ENCODE measurements around the gene NR5A1.

The NR5A1 gene

DNA sequence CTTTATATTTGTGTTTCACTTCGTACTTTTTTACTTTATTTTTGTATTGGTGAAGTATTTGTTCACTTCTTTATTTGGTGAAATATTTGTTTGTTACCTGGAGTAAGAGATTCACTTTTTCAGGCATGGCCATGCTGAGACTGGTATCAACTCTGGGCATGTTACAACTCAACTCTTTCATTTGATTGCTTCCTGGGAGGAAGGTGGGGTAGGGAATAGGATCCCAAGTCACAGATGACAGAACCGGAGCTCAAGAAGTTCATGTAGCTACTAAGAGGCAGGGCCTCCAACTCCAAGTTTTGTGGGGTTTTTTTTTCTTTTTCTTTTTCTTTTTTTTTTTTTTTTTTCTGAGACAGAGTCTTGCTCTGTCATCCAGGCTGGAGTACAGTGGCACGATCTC lies 63.0 kb downstream of the NR5A1 start:
- H3K4me3 ChIP-seq (ENCODE audit: low read length) = no peak overlapping the region
- no peak for DNase-seq (ENCODE audit: low read depth)
- TF ChIP-seq, protein P1, sequence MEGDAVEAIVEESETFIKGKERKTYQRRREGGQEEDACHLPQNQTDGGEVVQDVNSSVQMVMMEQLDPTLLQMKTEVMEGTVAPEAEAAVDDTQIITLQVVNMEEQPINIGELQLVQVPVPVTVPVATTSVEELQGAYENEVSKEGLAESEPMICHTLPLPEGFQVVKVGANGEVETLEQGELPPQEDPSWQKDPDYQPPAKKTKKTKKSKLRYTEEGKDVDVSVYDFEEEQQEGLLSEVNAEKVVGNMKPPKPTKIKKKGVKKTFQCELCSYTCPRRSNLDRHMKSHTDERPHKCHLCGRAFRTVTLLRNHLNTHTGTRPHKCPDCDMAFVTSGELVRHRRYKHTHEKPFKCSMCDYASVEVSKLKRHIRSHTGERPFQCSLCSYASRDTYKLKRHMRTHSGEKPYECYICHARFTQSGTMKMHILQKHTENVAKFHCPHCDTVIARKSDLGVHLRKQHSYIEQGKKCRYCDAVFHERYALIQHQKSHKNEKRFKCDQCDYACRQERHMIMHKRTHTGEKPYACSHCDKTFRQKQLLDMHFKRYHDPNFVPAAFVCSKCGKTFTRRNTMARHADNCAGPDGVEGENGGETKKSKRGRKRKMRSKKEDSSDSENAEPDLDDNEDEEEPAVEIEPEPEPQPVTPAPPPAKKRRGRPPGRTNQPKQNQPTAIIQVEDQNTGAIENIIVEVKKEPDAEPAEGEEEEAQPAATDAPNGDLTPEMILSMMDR (conservative IDR thresholded peaks at IDR 0.05; ENCODE audit: low read depth, low read length) = no peak

DNA sequence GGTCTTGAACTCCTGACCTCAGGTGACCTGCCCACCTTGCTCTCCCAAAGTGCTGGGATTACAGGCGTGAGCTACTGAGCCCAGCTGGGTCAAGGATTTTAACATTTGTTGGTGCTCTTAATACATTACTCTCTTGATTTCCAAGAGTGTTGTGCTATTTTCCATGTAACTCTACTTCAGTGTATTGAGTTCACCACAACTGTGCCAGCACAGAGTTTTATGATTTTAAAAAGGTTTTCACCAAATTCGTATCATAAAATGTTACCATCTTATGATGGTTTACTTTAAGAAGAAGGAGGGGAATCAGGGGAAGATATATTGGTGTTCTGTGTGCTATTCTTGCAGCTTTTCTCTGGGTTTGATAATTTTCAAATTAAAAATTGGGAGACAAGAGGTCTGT lies 63.6 kb downstream of the NR5A1 start:
- no peak overlapping the region for H3K4me3 ChIP-seq (ENCODE audit: low read length)
- DNase-seq (ENCODE audit: low read depth) = no peak
- TF ChIP-seq, protein P1 (conservative IDR thresholded peaks at IDR 0.05; ENCODE audit: low read depth, low read length) = no peak

DNA sequence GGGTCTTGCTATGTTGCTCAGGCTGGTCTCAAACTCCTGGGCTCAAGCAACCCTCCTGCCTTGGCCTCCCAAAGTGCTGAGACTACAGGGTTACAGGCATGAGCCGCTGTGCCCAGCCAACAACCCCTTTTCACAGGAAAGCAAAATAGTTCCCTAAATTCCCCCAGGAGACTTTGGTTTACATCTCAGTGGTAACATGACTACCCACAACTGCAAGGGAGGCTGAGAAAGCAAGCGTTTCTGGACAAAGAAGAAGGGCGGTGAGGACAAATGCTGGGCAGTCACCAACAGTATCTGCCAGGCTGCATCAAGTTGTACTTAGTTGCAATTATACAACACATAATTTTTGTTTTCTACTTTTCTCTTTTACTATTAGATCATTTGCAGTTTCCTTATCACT lies 64.4 kb downstream of the NR5A1 start:
- no peak overlapping the region for H3K4me3 ChIP-seq (ENCODE audit: low read length)
- TF ChIP-seq, protein P1 (conservative IDR thresholded peaks at IDR 0.05; ENCODE audit: low read depth, low read length) = no peak
- DNase-seq (ENCODE audit: low read depth) = no peak

DNA sequence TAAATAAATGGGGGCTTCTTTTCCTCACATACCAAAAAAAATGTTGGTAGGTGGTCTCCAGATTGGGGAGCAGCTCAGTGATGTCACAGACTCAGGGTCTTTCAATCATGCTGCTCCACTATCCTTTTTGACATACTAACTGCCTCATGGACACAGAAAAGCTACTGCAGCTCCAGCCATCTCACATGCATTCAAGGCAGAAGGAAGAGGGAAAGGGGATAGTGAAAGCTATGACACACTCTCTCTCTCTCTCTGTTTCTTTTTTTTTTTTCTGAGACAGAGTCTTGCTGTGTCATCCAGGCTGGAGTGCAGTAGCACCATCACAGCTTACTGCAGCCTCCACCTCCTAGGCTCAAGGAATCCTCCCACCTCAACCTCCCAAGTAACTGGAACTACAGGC lies 64.8 kb downstream of the NR5A1 start:
- DNase-seq (ENCODE audit: low read depth) = no peak
- no peak overlapping the region for H3K4me3 ChIP-seq (ENCODE audit: low read length)
- TF ChIP-seq, protein P1 (conservative IDR thresholded peaks at IDR 0.05; ENCODE audit: low read depth, low read length) = no peak

DNA sequence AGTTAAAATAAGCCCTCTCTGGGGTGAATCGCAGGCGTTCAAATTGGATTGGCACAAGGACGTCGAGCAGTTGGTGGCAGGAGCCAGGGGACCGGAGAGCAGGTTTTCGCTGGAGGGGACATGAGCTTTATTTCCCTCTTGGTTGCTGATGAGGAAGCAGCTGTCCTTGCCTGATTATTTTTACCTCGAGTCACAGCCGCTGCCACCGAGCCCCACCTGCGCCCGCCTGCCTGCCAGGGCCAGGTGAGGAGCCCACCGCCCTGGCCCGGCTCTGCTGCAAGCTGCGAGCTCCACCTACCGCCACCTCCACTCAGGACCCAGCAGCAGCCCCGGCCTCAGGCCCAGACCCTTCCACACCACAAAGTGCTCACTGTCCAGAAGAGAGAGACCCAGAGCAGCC lies 65.9 kb downstream of the NR5A1 start:
- DNase-seq (ENCODE audit: low read depth) = no peak
- no peak overlapping the region for H3K4me3 ChIP-seq (ENCODE audit: low read length)
- TF ChIP-seq, protein P1 (conservative IDR thresholded peaks at IDR 0.05; ENCODE audit: low read depth, low read length) = no peak

DNA sequence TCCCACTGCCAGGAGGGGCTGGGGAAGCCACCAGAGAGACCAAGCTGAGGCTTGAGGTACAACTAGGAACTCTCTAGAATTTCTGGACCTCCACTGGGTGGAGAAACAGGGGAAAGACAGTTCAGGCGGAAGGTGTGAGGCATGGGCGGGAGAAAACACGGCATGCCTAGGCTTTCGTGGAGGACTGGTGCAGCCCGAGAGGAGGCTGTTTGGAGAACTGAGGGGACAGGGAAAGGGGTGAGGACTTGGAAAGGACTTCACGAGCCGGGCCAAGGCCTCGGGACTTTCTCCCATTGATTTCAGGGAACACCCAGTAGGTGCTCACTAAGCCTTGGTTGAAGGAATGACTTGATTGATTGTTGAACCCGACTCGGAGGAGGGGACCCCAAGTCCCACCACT lies 66.4 kb downstream of the NR5A1 start:
- DNase-seq (ENCODE audit: low read depth) = no peak
- no peak overlapping the region for H3K4me3 ChIP-seq (ENCODE audit: low read length)
- TF ChIP-seq, protein P1 (conservative IDR thresholded peaks at IDR 0.05; ENCODE audit: low read depth, low read length) = no peak

DNA sequence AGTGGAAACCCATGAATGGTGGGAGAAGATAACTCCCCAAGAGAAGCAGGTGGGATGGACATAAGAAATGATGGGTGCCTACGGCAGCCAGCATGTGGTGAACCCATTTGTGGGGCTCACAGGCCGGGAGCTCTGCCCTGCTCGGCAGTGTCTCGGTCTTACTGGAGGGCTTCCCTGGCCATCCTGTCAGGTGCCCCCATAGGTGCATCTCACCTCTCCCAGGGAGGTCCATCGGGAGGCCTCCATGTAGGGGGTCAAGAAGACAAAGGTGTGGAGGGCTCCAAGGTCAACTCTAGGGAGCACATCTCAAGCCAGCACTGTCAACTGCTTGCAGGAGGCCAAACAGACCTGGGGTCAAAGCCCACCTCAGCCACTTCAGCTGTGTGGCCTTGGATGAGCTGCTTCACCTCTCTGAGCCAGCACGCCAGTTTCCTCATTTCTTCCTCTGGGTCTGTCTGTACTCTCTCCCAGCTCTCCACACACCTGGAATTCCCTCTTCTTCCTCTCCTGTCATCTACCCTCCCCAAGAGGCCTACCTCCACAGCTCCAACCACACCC lies 67.4 kb downstream of the NR5A1 start:
- DNase-seq (ENCODE audit: low read depth) = no peak
- no peak overlapping the region for H3K4me3 ChIP-seq (ENCODE audit: low read length)
- TF ChIP-seq, protein P1 (conservative IDR thresholded peaks at IDR 0.05; ENCODE audit: low read depth, low read length) = no peak

Measured in retinal pigment epithelial cell (primary cell).